HG03439 (cell line): ENCODE data around the gene GSPT1.
A peak's percentile ranks its signal among the peaks of the same experiment; 100 is the strongest.
"Not testable (repeated sequence)": the region's sequence is repeated elsewhere in the genome, so short reads cannot be mapped to it uniquely, and the experiment has no call there.

Source experiments
- ATAC-seq: cut with Tn5 transposase; IDR thresholded peaks from one replicate; pipeline ENCODE4 v1.9.1; 2021; ENCODE audit warnings: mild to moderate bottlenecking, moderate library complexity; ENCODE audit not compliant: unreplicated experiment

Gene GSPT1

DNA sequence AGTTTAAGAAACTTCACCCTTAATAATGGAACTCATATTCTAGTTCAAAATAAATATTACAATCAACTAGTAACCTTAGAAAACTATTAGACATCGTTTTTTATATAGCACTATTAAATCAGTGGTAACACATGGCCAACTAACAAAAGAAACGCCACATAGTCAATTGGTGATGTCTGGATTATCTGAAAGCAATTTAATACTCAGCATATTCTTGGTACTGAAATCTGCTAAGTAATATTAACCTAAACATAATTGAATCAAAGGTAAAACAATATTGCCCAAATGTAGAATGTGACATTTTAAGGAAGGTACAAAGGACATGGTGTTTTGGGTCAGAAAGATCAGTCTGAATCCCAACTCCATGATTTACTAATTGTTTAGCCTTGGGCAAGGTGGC, 53.3 kb downstream of the GSPT1 start:
- no peak for ATAC-seq

- no peak for ATAC-seq
Observed at GRCh38 chr16:11857161-11857560, 58.6 kb downstream of the GSPT1 start.

GRCh38 chr16:11852092-11852809, 63.5 kb downstream of the GSPT1 start:
- ATAC-seq: no peak

- ATAC-seq: peak; percentile 73
Observed at GRCh38 chr16:11851294-11852091, 64.3 kb downstream of the GSPT1 start, which contains the start of gene RSL1D1. Gene RSL1D1, minus strand, starts transcription at chr16:11851542. Its CDS starts 30 bp downstream, at chr16:11851512.

DNA sequence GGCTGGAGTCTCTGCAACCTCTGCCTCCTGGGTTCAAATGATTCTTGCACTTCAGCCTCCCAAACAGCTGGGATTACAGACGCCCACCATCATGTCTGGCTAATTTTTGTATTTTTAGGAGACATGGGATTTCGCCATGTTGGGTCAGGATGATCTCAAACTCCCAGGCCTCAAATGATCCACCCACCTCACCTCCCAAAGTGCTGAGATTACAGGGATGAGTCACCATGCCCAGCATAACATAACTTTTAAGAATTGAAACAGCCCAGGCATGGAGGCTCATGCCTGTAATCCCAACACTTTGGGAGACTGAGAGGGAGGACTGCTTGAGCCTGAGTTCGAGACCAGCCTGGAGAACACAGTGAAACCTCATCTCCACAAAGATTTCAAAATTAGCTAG, 66.9 kb downstream of the GSPT1 start:
- no peak for ATAC-seq

DNA sequence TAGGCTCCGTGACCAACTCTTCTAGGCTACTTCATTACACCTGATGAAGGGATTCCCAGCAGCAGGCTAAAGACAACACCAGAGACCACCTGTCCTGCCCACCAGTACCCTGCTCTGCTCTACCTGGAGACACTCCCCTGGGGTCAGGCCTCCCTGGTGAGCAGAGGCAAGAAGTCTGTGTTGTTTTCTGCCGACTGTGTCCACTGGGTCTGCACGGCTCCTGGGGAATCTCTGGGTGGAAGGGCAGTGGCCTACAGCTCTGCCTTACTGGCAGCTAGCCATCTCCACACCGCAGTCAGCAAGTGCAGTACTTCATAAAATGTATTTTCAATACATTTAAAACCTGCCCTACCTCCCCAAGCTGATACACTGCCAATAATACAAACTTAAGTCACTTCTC, 71.3 kb downstream of the GSPT1 start:
- no peak for ATAC-seq

DNA sequence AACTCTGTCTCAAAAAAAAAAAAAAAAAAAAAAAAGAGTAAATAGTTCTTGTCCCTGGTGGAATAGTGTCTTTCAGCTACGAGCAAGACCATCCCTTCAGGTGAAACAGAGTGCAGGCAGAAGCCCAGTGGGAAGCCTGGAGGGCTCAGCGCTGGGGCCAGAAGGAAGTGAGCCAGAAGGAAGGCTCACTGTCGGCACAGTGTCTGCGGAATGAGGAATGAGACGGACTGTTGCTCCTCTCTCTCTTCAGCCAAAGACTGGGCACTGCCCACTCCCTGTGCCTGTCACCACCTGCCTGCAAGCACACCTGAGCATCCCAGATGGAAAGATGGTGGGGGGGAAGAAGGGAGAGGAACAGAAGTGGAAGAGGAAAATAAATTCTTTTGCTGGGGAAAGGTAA, 71.9 kb downstream of the GSPT1 start:
- ATAC-seq: no peak

- no peak for ATAC-seq
Observed at GRCh38 chr16:11843206-11843605, 72.5 kb downstream of the GSPT1 start.

DNA sequence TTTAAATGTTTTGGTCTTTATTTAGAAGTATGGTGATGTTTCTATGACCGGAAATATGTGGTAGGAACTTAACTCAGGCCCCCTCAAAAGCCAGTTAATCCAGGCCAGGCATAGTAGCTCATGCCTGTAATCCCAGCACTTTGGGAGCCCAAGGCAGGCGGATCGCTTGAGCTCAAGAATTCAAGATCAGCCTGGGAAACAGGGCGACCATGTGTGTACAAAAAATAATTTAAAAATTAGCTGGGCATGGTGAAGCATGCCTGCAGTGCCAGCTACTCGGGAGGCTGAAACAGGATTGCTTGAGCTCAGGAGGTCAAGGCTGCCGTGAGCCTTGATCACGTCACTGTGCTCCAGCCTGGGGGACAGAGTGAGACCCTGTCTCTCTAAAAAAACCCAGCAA, 74.7 kb downstream of the GSPT1 start:
- no peak for ATAC-seq

GRCh38 chr16:11836650-11837244, 79.0 kb downstream of the GSPT1 start:
- ATAC-seq: no peak

GRCh38 chr16:11835891-11836649, 79.7 kb downstream of the GSPT1 start:
- no peak for ATAC-seq

DNA sequence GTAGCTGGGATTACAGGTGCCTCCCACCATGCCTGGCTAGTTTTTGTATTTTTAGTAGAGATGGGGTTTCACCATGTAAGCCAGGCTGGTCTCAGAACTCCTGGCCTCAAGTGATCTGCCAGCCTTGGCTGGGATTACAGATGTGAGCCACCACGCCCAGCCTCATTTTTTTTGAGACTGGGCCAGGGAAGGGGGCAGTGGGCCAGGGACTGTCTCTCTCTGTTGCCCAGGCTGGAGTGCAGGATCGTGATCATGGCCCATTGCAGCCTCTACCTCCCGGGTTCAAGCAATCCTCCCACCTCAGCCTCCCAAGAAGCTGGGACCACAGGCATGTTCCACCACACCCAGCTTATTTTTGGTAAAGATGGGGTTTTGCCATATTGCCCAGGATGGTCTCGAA, 80.4 kb downstream of the GSPT1 start:
- no peak for ATAC-seq

- no peak for ATAC-seq
Observed at GRCh38 chr16:11833951-11834695, 81.6 kb downstream of the GSPT1 start.

DNA sequence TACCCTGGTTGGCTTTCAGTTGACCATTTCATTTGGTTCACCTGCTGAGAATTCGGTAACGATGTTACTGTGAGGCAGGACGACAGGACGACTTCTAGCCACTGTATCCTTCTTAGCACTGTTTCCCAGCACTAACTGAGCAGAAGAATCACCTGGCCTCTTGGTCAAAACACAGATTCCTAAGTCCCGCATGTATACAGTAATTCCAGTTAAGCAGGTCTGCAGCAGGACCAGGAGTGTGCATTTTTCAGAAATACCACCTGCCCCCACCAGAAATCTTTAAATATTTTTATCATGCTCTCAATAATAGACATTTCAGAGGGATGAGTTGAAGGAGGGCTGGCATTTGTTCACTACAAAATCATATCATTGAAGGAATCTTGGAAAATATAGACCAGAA, 87.1 kb downstream of the GSPT1 start:
- ATAC-seq: no peak

- not testable (repeated sequence) for ATAC-seq
Observed at GRCh38 chr16:11825520-11826165, 90.1 kb downstream of the GSPT1 start.

GRCh38 chr16:11824362-11824761, 91.4 kb downstream of the GSPT1 start:
- no peak for ATAC-seq

- ATAC-seq: not testable (repeated sequence)
Observed at GRCh38 chr16:11823645-11824044, 92.1 kb downstream of the GSPT1 start.

DNA sequence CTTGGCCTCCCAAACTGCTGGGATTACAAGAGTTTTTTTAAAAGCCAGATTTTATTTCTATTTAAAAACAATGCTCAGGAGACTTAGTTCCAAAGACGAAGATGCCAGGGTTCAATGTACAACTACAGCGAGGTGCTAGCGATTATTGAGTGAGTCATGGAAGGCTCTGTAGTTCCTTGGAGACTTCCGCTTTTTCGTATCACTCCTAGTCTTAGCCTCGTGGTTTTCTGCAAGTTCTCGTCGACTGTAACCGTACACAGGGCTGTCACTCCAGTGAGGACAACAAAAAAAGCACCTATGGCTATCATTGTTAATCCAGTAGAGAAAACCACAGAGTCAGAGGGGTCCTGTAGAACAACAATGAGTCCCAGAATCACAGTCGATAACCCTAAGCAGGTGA, 96.0 kb downstream of the GSPT1 start:
- no peak for ATAC-seq

GRCh38 chr16:11818970-11819369, 96.8 kb downstream of the GSPT1 start:
- ATAC-seq: not testable (repeated sequence)
